Measurements from ENCODE around the gene FBXO31. TPM values are rescaled to one million over a fixed set of nuclear protein-coding genes. Genes with fewer than 3 reads are reported as not detected.

Gene FBXO31
- total and polyA plus RNA-seq, 2 of the 13 experiments (the other 11 are each of a cell fraction or from before 2014, with no cell fraction given) = 92.4 to 101 TPM

DNA sequence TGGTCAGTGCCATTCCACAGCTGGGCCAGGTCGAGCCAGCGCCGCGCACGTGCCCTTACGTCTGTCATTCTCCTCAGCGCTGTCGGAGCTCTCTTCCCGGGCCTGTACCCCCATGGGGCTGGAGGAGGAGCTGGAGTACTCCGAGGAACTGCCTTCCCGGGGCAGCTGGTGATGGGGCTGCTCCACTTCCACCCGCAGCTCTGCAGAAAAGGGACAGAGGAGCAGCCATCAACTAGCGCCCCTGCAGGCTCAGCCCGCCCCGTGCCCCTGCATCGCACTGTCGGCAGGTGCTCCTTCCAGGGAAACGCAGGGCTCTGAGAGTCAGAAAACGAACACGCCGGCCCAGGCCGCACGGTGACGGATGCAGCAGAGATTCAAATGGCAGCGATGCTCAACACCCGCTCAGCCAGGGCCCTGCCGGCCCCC is 29.4 kb upstream of the FBXO31 start (continued):
- TF ChIP-seq, protein P1, sequence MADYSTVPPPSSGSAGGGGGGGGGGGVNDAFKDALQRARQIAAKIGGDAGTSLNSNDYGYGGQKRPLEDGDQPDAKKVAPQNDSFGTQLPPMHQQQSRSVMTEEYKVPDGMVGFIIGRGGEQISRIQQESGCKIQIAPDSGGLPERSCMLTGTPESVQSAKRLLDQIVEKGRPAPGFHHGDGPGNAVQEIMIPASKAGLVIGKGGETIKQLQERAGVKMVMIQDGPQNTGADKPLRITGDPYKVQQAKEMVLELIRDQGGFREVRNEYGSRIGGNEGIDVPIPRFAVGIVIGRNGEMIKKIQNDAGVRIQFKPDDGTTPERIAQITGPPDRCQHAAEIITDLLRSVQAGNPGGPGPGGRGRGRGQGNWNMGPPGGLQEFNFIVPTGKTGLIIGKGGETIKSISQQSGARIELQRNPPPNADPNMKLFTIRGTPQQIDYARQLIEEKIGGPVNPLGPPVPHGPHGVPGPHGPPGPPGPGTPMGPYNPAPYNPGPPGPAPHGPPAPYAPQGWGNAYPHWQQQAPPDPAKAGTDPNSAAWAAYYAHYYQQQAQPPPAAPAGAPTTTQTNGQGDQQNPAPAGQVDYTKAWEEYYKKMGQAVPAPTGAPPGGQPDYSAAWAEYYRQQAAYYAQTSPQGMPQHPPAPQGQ (CRISPR knock-in tag; IDR thresholded peaks at IDR 0.05; ENCODE audit: borderline replicate concordance) = no peak
- TF ChIP-seq KDM3A (CRISPR knock-in tag; IDR thresholded peaks at IDR 0.05; ENCODE audit: low read depth) = no peak

DNA sequence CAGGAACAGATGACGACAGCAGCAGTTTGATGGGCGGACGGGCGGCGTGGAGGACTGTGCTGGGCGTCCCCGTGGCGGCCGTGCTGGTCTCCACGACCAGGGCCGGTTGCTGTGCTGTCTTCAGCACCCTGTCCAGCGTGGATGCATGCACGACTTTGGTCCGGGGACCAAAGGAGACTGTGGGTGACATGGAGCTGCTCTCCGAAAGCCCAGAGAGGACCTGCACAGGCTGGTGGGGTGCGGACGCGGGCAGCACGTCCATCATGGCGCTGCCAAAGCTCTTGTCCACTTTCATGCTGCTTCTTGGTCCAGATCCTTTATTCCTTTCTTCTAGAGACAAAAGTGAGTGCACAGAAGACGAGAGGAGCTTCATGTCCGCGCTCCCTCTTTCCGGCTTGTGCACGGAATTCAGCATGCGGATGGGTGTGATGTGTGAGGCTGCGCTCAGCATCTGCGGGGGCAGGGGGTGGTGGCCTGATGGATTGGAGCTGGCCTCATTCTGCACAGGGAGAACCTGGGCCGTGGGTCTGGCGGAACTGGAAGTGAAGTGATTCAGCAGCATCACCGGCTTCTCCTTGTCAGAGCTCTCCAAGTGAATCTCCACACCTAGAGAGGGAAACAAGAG is 28.9 kb upstream of the FBXO31 start:
- BruUV-seq (replicated peaks) = no TSS peak
- Histone ChIP-seq H3K27ac (ENCODE audit: extremely low read length, insufficient read depth, low read length) (no peak overlapping the region), H4K20me1 (ENCODE audit: insufficient read depth, low read length) (no peaks in the 10 kb centered on the region), H3K9ac (ENCODE audit: insufficient read depth, low read depth, low read length) (no peak overlapping the region), H2AFZ (ENCODE audit: low read length) (no peak overlapping the region), H3K79me2 (ENCODE audit: insufficient read depth, low read length) (no peaks in the 10 kb centered on the region), H3K4me3 (replicated peaks in 1 of 3; ENCODE audit: insufficient read depth in 1 of 3, low read depth in 2 of 3, low read length in 3 of 3) (no peak overlapping the region), H3K9me3 (ENCODE audit: low read length) (no peaks in the 10 kb centered on the region), H3K4me2 (ENCODE audit: low read depth, low read length) (no peak overlapping the region), H3K4me1 (ENCODE audit: insufficient read depth, low read length) (no peaks in the 10 kb centered on the region), H3K36me3 (replicated peaks in 1 of 2; ENCODE audit: control insufficient read depth in 1 of 2, insufficient read depth in 2 of 2, low read length in 2 of 2) (peaks cover 48 to 80% of the 10 kb centered on the region in 2 experiments), H3K27me3 (ENCODE audit: control insufficient read depth in 1 of 2, insufficient read depth in 2 of 2, low read length in 2 of 2) (no peaks in the 10 kb centered on the region)
- ChIA-PET CTCF (ENCODE audit: low intra/inter-chr PET ratio, low total read pairs) (no interaction called here), POLR2A (no interaction called here)
- DNase-seq (ENCODE audit: low spot score) = no peak
- ATAC-seq = peak; percentile 10
- intact Hi-C loops (cut with micrococcal nuclease; ENCODE audit: unreplicated experiment) = no loop called here
- in situ Hi-C loops (cut with HindIII; ENCODE audit: extremely low pct_ligation_motif_present, low pct_unique_long_range_greater_than_20kb) = no loop called here
- no peak for FAIRE-seq
- TF ChIP-seq ZMYM2 (CRISPR knock-in tag; IDR thresholded peaks at IDR 0.05) (no peak), MATR3 (CRISPR knock-in tag; IDR thresholded peaks at IDR 0.05) (no peak), NFKB2 (CRISPR knock-in tag; IDR thresholded peaks at IDR 0.05; ENCODE audit: borderline replicate concordance) (no peak), FOXP1 (IDR thresholded peaks at IDR 0.05) (no peak), FOXP1 (CRISPR knock-in tag; IDR thresholded peaks at IDR 0.05) (no peak), MIER2 (CRISPR knock-in tag; IDR thresholded peaks at IDR 0.05) (no peak), U2AF2 (IDR thresholded peaks at IDR 0.05; ENCODE audit: low read depth, low read length) (no peak), ZFP62 (CRISPR knock-in tag; IDR thresholded peaks at IDR 0.05) (no peak), SCMH1 (CRISPR knock-in tag; IDR thresholded peaks at IDR 0.05; ENCODE audit: borderline replicate concordance) (no peak), DNMT1 (CRISPR knock-in tag; IDR thresholded peaks at IDR 0.05) (no peak), ERF (CRISPR knock-in tag; IDR thresholded peaks at IDR 0.05) (no peak), ZNF253 (CRISPR knock-in tag; IDR thresholded peaks at IDR 0.05; ENCODE audit: borderline replicate concordance) (no peak)
- TF ChIP-seq, protein P2, sequence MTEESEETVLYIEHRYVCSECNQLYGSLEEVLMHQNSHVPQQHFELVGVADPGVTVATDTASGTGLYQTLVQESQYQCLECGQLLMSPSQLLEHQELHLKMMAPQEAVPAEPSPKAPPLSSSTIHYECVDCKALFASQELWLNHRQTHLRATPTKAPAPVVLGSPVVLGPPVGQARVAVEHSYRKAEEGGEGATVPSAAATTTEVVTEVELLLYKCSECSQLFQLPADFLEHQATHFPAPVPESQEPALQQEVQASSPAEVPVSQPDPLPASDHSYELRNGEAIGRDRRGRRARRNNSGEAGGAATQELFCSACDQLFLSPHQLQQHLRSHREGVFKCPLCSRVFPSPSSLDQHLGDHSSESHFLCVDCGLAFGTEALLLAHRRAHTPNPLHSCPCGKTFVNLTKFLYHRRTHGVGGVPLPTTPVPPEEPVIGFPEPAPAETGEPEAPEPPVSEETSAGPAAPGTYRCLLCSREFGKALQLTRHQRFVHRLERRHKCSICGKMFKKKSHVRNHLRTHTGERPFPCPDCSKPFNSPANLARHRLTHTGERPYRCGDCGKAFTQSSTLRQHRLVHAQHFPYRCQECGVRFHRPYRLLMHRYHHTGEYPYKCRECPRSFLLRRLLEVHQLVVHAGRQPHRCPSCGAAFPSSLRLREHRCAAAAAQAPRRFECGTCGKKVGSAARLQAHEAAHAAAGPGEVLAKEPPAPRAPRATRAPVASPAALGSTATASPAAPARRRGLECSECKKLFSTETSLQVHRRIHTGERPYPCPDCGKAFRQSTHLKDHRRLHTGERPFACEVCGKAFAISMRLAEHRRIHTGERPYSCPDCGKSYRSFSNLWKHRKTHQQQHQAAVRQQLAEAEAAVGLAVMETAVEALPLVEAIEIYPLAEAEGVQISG (CRISPR knock-in tag; IDR thresholded peaks at IDR 0.05) = no peak
- TF ChIP-seq, protein P3, sequence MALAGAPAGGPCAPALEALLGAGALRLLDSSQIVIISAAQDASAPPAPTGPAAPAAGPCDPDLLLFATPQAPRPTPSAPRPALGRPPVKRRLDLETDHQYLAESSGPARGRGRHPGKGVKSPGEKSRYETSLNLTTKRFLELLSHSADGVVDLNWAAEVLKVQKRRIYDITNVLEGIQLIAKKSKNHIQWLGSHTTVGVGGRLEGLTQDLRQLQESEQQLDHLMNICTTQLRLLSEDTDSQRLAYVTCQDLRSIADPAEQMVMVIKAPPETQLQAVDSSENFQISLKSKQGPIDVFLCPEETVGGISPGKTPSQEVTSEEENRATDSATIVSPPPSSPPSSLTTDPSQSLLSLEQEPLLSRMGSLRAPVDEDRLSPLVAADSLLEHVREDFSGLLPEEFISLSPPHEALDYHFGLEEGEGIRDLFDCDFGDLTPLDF (CRISPR knock-in tag; IDR thresholded peaks at IDR 0.05) = no peak
- WGBS (ENCODE audit: low lambda C conversion rate) = 94% methylated on average over 31 of the region's 31 CpGs

Data from HepG2 (cell line).